Measurements from ENCODE around the gene GNGT1.

Gene GNGT1

GRCh38 chr7:93906267-93906666 is at the start of gene GNGT1:
TSS of gene GNGT1 (plus strand) at chr7:93906567. CDS start at chr7:93906747, 180 bp downstream.
- no peak within 1 kb of the TSS for H3K27ac ChIP-seq
- TF ChIP-seq ZFX (IDR thresholded peaks at IDR 0.05; ENCODE audit: borderline replicate concordance), result no peak
- TF ChIP-seq, protein P1, sequence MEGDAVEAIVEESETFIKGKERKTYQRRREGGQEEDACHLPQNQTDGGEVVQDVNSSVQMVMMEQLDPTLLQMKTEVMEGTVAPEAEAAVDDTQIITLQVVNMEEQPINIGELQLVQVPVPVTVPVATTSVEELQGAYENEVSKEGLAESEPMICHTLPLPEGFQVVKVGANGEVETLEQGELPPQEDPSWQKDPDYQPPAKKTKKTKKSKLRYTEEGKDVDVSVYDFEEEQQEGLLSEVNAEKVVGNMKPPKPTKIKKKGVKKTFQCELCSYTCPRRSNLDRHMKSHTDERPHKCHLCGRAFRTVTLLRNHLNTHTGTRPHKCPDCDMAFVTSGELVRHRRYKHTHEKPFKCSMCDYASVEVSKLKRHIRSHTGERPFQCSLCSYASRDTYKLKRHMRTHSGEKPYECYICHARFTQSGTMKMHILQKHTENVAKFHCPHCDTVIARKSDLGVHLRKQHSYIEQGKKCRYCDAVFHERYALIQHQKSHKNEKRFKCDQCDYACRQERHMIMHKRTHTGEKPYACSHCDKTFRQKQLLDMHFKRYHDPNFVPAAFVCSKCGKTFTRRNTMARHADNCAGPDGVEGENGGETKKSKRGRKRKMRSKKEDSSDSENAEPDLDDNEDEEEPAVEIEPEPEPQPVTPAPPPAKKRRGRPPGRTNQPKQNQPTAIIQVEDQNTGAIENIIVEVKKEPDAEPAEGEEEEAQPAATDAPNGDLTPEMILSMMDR (IDR thresholded peaks at IDR 0.05), result no peak

GRCh38 chr7:93858857-93859256 is 47.5 kb upstream of the GNGT1 start:
- TF ChIP-seq, protein P1 (IDR thresholded peaks at IDR 0.05), result no peak
- no peak overlapping the region for H3K27ac ChIP-seq

DNA sequence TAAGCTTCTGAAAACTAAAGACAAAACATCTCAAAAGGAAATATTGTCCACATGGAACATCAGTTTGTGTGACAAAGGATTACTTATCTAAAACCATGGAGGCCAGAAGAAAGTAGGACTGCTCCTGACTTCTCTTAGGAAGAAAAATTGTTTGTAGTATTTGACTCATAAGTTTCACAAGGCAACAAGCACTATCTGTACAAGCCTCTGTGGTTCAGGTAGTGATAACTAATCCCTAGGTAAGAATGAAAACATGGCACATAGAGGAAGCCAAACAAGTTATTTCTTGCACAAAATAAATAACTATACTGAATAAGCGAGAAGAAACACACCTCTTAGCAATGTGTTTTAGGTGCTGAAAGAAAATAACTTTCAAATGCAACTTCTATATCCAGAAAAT is 46.1 kb upstream of the GNGT1 start:
- no peak for TF ChIP-seq ZFX (IDR thresholded peaks at IDR 0.05; ENCODE audit: borderline replicate concordance)
- TF ChIP-seq, protein P1 (IDR thresholded peaks at IDR 0.05), result no peak
- no peak overlapping the region for H3K27ac ChIP-seq

DNA sequence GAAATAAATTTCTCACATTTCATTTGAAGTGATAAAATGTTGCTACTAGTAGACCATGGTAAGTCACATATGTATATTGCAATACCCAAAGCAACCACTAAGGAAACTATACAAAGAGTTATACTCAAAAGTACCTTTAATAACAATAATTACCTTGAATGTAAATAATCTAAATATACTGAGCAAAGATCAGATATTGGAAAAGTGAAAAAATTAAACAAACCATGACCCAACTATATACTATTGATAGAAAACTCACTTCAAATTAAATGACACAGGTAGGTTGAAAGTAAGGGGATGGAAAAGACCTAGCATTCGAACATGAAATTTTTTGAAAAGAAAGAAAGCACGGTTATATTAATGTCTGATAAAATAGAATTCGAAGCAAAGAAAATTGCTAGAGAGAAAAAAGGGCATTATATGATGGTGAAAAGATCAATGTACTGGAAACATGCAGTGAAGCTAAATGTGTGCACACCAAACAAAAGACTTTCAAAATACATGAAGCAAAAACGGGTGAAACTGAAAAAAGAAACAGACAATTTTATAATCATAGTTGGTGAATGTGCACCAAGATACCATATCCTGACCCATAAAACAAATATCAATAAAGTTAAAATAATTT is 44.9 kb upstream of the GNGT1 start:
- H3K27ac ChIP-seq, result no peak overlapping the region
- TF ChIP-seq, protein P1 (IDR thresholded peaks at IDR 0.05), result peak; percentile 64
- no peak for TF ChIP-seq ZFX (IDR thresholded peaks at IDR 0.05; ENCODE audit: borderline replicate concordance)

- TF ChIP-seq, protein P1 (IDR thresholded peaks at IDR 0.05), result no peak
- H3K27ac ChIP-seq, result no peak overlapping the region
Measured at GRCh38 chr7:93862651-93863050, 43.7 kb upstream of the GNGT1 start.

DNA sequence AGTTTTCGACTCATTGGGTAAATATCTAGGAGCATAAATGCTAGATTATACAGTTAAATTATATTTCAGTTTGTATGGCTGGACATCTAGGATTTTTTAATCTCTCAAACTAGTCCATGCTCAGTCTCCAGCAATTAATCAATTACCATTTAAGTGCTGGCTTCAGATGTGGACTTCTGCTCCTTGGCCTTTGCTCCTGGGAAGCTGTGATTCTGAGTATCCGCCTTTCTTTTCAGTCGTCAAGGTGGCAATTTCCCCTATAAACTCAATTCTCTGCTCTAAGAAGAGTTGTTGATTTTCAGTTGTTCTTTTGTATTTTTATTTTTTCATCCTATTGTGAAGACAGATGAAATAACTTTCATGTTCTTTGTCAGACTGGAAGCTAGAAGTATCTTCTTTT is 39.5 kb upstream of the GNGT1 start:
- TF ChIP-seq, protein P1 (IDR thresholded peaks at IDR 0.05), result no peak
- no peak for TF ChIP-seq ZFX (IDR thresholded peaks at IDR 0.05; ENCODE audit: borderline replicate concordance)

GRCh38 chr7:93873998-93874574 is 32.3 kb upstream of the GNGT1 start:
- TF ChIP-seq, protein P1 (IDR thresholded peaks at IDR 0.05), result no peak
- no peak for TF ChIP-seq ZFX (IDR thresholded peaks at IDR 0.05; ENCODE audit: borderline replicate concordance)
- no peak overlapping the region for H3K27ac ChIP-seq

More for the DNA sequence above, 39.5 kb upstream of the GNGT1 start:
- H3K27ac ChIP-seq, result no peak overlapping the region

Measured in 22Rv1 (cell line).